OCI-LY7 (cell line): ENCODE measurements around the gene SMYD1. TPM values are rescaled to one million over a fixed set of nuclear protein-coding genes. Genes with fewer than 3 reads are reported as not detected.

Source experiments
- BruUV-seq: library from RNA; stranded (reverse); fragments of 400-500 nt; replicated peaks from 2 replicates; lab custom pipeline; 2021; lab: Mats Ljungman, UMichigan
- CTCF ChIA-PET: fragments of 300-600 bp; sonication (Branson Sonifier 250); formaldehyde crosslinking; loops from one replicate; lab custom pipeline; 2022; ENCODE audit warnings: antibody characterized with exemption; ENCODE audit not compliant: unreplicated experiment; lab: Charles Lee
- POLR2A ChIA-PET: fragments of 300-600 bp; sonication (Branson Sonifier 250); formaldehyde crosslinking; loops from one replicate; lab custom pipeline; 2022; ENCODE audit warnings: antibody characterized with exemption; lab: Charles Lee
- DNase-seq: peaks from one replicate; pipeline ENCODE4 v3.0.0-alpha.2; 2015; ENCODE audit warnings: low spot score
- H2AFZ ChIP-seq: fragments of 200-600 bp; sonication (generic), shearing (Covaris generic); 2 replicates; pipeline ENCODE4 v1.6.1; 2014; ENCODE audit warnings: mild to moderate bottlenecking, antibody characterized with exemption, low read length, moderate library complexity
- H3K27ac ChIP-seq: fragments of 200-600 bp; sonication (generic); 2 replicates; pipeline ENCODE4 v1.5.1; 2014; ENCODE audit warnings: mixed run types, low read depth, mild to moderate bottlenecking, moderate library complexity, low read length, inconsistent platforms; ENCODE audit not compliant: poor library complexity, severe bottlenecking
- H3K36me3 ChIP-seq: fragments of 200-600 bp; sonication (generic); 2 replicates; pipeline ENCODE4 v1.6.1; 2014; ENCODE audit warnings: mild to moderate bottlenecking, antibody characterized with exemption, low read length, moderate library complexity, mixed read lengths; ENCODE audit not compliant: insufficient read depth
- H3K4me1 ChIP-seq: fragments of 200-600 bp; sonication (generic); 2 replicates; pipeline ENCODE4 v1.5.1; 2014; ENCODE audit warnings: mild to moderate bottlenecking, low read length; ENCODE audit not compliant: insufficient read depth, poor library complexity, severe bottlenecking
- H3K4me2 ChIP-seq: fragments of 200-600 bp; sonication (generic); 2 replicates; pipeline ENCODE4 v1.6.1; 2014; ENCODE audit warnings: mild to moderate bottlenecking, low read length
- H3K4me3 ChIP-seq: fragments of 200-600 bp; sonication (generic); 2 replicates; pipeline ENCODE4 v1.5.1; 2014; ENCODE audit warnings: mild to moderate bottlenecking, low read depth, low read length; ENCODE audit not compliant: poor library complexity, severe bottlenecking
- H3K79me2 ChIP-seq: fragments of 200-600 bp; sonication (generic); 2 replicates; pipeline ENCODE4 v1.6.1; 2016; ENCODE audit warnings: low read depth, mild to moderate bottlenecking, low read length, moderate library complexity, mixed read lengths; ENCODE audit not compliant: insufficient read depth
- H3K9me2 ChIP-seq: fragments of 200-600 bp; sonication (generic); 2 replicates; pipeline ENCODE4 v1.6.1; 2016; ENCODE audit warnings: mild to moderate bottlenecking, low read length, mixed read lengths; ENCODE audit not compliant: insufficient read depth
- H3K9me3 ChIP-seq: fragments of 200-600 bp; sonication (generic); 2 replicates; pipeline ENCODE4 v1.6.1; 2014; ENCODE audit warnings: mild to moderate bottlenecking, mixed run types, low read length, mixed read lengths
- H4K20me1 ChIP-seq: fragments of 200-600 bp; sonication (generic); 2 replicates; pipeline ENCODE4 v1.6.1; 2014; ENCODE audit warnings: mild to moderate bottlenecking, antibody characterized with exemption, low read length, moderate library complexity, mixed read lengths; ENCODE audit not compliant: insufficient read depth
- EZH2phosphoT487 ChIP-seq: fragments of 200-600 bp; sonication (generic); IDR thresholded peaks from 2 replicates; pipeline ENCODE4 v1.6.1; 2018; ENCODE audit warnings: low read depth, borderline replicate concordance, mild to moderate bottlenecking, mixed run types, antibody characterized with exemption, low read length, moderate library complexity, mixed read lengths
- intact Hi-C: fragments of 100-400 bp; cut with micrococcal nuclease; formaldehyde crosslinking; loops from one replicate; pipeline ENCODE4 v1.10.0; 2022; ENCODE audit not compliant: unreplicated experiment
- total RNA-seq, 2 experiments: library from RNA; depleted of rRNA in 1 of 2; stranded (reverse); fragments of >200 nt in 1 of 2; shearing (Covaris generic) in 1 of 2; gene quantifications; 2 replicates each; pipeline ENCODE4 v1.2.3, GENCODE V29; 2014 to 2022
- TF ChIP-seq, protein P1 (sequence below): fragments of 200-600 bp; sonication (generic); conservative IDR thresholded peaks from 2 replicates; pipeline ENCODE4 v1.5.1; 2014; ENCODE audit warnings: mild to moderate bottlenecking, antibody characterized with exemption, low read length, moderate library complexity, mixed read lengths

The SMYD1 gene
- total RNA-seq, 2 experiments from 2014 or later: not detected

GRCh38 chr2:88137833-88138232 lies 70.2 kb downstream of the SMYD1 start:
- Histone ChIP-seq H3K9me3 (no peaks in the 10 kb centered on the region), H3K4me1 (no peaks in the 10 kb centered on the region), H4K20me1 (no peaks in the 10 kb centered on the region), H3K27ac (no peak overlapping the region), H3K79me2 (no peaks in the 10 kb centered on the region), H3K4me2 (no peak overlapping the region), H3K4me3 (no peak overlapping the region), H3K9me2 (no peaks in the 10 kb centered on the region), H3K36me3 (no peaks in the 10 kb centered on the region), H2AFZ (no peak overlapping the region)
- intact Hi-C loops: no loop called here
- TF ChIP-seq, protein P1, sequence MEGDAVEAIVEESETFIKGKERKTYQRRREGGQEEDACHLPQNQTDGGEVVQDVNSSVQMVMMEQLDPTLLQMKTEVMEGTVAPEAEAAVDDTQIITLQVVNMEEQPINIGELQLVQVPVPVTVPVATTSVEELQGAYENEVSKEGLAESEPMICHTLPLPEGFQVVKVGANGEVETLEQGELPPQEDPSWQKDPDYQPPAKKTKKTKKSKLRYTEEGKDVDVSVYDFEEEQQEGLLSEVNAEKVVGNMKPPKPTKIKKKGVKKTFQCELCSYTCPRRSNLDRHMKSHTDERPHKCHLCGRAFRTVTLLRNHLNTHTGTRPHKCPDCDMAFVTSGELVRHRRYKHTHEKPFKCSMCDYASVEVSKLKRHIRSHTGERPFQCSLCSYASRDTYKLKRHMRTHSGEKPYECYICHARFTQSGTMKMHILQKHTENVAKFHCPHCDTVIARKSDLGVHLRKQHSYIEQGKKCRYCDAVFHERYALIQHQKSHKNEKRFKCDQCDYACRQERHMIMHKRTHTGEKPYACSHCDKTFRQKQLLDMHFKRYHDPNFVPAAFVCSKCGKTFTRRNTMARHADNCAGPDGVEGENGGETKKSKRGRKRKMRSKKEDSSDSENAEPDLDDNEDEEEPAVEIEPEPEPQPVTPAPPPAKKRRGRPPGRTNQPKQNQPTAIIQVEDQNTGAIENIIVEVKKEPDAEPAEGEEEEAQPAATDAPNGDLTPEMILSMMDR: no peak
- no peak for TF ChIP-seq EZH2phosphoT487
- DNase-seq: no peak
- POLR2A ChIA-PET: no interaction called here
- BruUV-seq: no TSS peak
- CTCF ChIA-PET: interaction anchor here (0.6 kb wide), 1 partner anchor 53 kb away, joined by 10 read pairs; no protein-coding TSS in a partner anchor

- Histone ChIP-seq H2AFZ (no peak overlapping the region), H3K36me3 (no peaks in the 10 kb centered on the region), H3K9me2 (no peaks in the 10 kb centered on the region), H3K4me2 (no peak overlapping the region), H3K4me1 (no peaks in the 10 kb centered on the region), H3K27ac (no peak overlapping the region), H3K9me3 (no peaks in the 10 kb centered on the region), H3K79me2 (no peaks in the 10 kb centered on the region), H3K4me3 (no peak overlapping the region), H4K20me1 (no peaks in the 10 kb centered on the region)
- intact Hi-C loops: no loop called here
- POLR2A ChIA-PET: no interaction called here
- BruUV-seq: no TSS peak
- TF ChIP-seq, protein P1: no peak
- TF ChIP-seq EZH2phosphoT487: no peak
- DNase-seq: no peak
- CTCF ChIA-PET: no interaction called here
Measured at GRCh38 chr2:88139203-88139702, 71.6 kb downstream of the SMYD1 start.

GRCh38 chr2:88139804-88140203 lies 72.2 kb downstream of the SMYD1 start:
- no TSS peak for BruUV-seq
- no peaks in the 10 kb centered on the region for H3K36me3 ChIP-seq
- no peak for DNase-seq
- no peaks in the 10 kb centered on the region for H3K79me2 ChIP-seq
- H3K9me2 ChIP-seq: no peaks in the 10 kb centered on the region
- intact Hi-C loops: no loop called here
- ChIA-PET POLR2A (interaction anchor here (0.7 kb wide), 1 partner anchor 99 kb away, joined by 3 read pairs; no protein-coding TSS in a partner anchor), CTCF (no interaction called here)
- no peak for TF ChIP-seq EZH2phosphoT487
- TF ChIP-seq, protein P1: no peak
- H3K27ac ChIP-seq: no peak overlapping the region
- no peaks in the 10 kb centered on the region for H4K20me1 ChIP-seq
- H2AFZ ChIP-seq: no peak overlapping the region
- no peaks in the 10 kb centered on the region for H3K4me1 ChIP-seq
- no peak overlapping the region for H3K4me3 ChIP-seq
- no peak overlapping the region for H3K4me2 ChIP-seq
- H3K9me3 ChIP-seq: no peaks in the 10 kb centered on the region
